ENCODE measurements around the gene GCK.
"Not testable (repeated sequence)": the region's sequence is repeated elsewhere in the genome, so short reads cannot be mapped to it uniquely, and the experiment has no call there.

GCK gene

GRCh38 chr7:44172803-44173424, 16.3 kb downstream of the GCK start:
- no peak overlapping the region for H3K27ac ChIP-seq (ENCODE audit: low read length)
- no peaks in the 10 kb centered on the region for H3K9me3 ChIP-seq (ENCODE audit: control insufficient read depth in 1 of 2, low read length in 2 of 2)
- no peaks in the 10 kb centered on the region for H3K36me3 ChIP-seq (ENCODE audit: control insufficient read depth in 1 of 2, insufficient read depth in 2 of 2, low read length in 2 of 2)
- H3K27me3 ChIP-seq (ENCODE audit: low read depth, low read length) = no peaks in the 10 kb centered on the region
- H3K4me3 ChIP-seq (ENCODE audit: low read depth in 1 of 2, low read length in 2 of 2) = no peak overlapping the region
- H3K4me1 ChIP-seq (ENCODE audit: control insufficient read depth in 1 of 2, insufficient read depth in 2 of 2, low read length in 2 of 2) = no peaks in the 10 kb centered on the region

- H3K9me3 ChIP-seq (ENCODE audit: control insufficient read depth in 1 of 2, low read length in 2 of 2) = no peaks in the 10 kb centered on the region
- no peaks in the 10 kb centered on the region for H3K27me3 ChIP-seq (ENCODE audit: low read depth, low read length)
- H3K27ac ChIP-seq (ENCODE audit: low read length) = no peak overlapping the region
- no peaks in the 10 kb centered on the region for H3K36me3 ChIP-seq (ENCODE audit: control insufficient read depth in 1 of 2, insufficient read depth in 2 of 2, low read length in 2 of 2)
- H3K4me1 ChIP-seq (ENCODE audit: control insufficient read depth in 1 of 2, insufficient read depth in 2 of 2, low read length in 2 of 2) = no peaks in the 10 kb centered on the region
- H3K4me3 ChIP-seq (ENCODE audit: low read depth in 1 of 2, low read length in 2 of 2) = no peak overlapping the region
Measured at GRCh38 chr7:44172352-44172751, 16.9 kb downstream of the GCK start.

- not testable (repeated sequence) for H3K4me3 ChIP-seq (ENCODE audit: low read depth in 1 of 2, low read length in 2 of 2); H3K9me3 ChIP-seq (ENCODE audit: control insufficient read depth in 1 of 2, low read length in 2 of 2); H3K27me3 ChIP-seq (ENCODE audit: low read depth, low read length); H3K27ac ChIP-seq (ENCODE audit: low read length); H3K4me1 ChIP-seq (ENCODE audit: control insufficient read depth in 1 of 2, insufficient read depth in 2 of 2, low read length in 2 of 2); H3K36me3 ChIP-seq (ENCODE audit: control insufficient read depth in 1 of 2, insufficient read depth in 2 of 2, low read length in 2 of 2)
Measured at GRCh38 chr7:44171901-44172300, 17.3 kb downstream of the GCK start.

- H3K27ac ChIP-seq (ENCODE audit: low read length) = no peak overlapping the region
- no peaks in the 10 kb centered on the region for H3K36me3 ChIP-seq (ENCODE audit: control insufficient read depth in 1 of 2, insufficient read depth in 2 of 2, low read length in 2 of 2)
Measured at GRCh38 chr7:44167920-44168319, 21.3 kb downstream of the GCK start.

GRCh38 chr7:44163591-44163990, 25.6 kb downstream of the GCK start:
- Histone ChIP-seq H3K27ac (ENCODE audit: low read length) (no peak overlapping the region), H3K9me3 (ENCODE audit: control insufficient read depth in 1 of 2, low read length in 2 of 2) (no peaks in the 10 kb centered on the region), H3K4me3 (ENCODE audit: low read depth in 1 of 2, low read length in 2 of 2) (no peak overlapping the region), H3K27me3 (ENCODE audit: low read depth, low read length) (no peaks in the 10 kb centered on the region), H3K36me3 (ENCODE audit: control insufficient read depth in 1 of 2, insufficient read depth in 2 of 2, low read length in 2 of 2) (no peaks in the 10 kb centered on the region), H3K4me1 (ENCODE audit: control insufficient read depth in 1 of 2, insufficient read depth in 2 of 2, low read length in 2 of 2) (no peaks in the 10 kb centered on the region)

More at GRCh38 chr7:44167920-44168319, 21.3 kb downstream of the GCK start:
- Histone ChIP-seq H3K27me3 (ENCODE audit: low read depth, low read length) (no peaks in the 10 kb centered on the region), H3K4me1 (ENCODE audit: control insufficient read depth in 1 of 2, insufficient read depth in 2 of 2, low read length in 2 of 2) (no peaks in the 10 kb centered on the region), H3K9me3 (ENCODE audit: control insufficient read depth in 1 of 2, low read length in 2 of 2) (no peaks in the 10 kb centered on the region), H3K4me3 (ENCODE audit: low read depth in 1 of 2, low read length in 2 of 2) (no peak overlapping the region)

GRCh38 chr7:44162785-44163395, 26.3 kb downstream of the GCK start:
- no peak overlapping the region for H3K27ac ChIP-seq (ENCODE audit: low read length)
- H3K4me1 ChIP-seq (ENCODE audit: control insufficient read depth in 1 of 2, insufficient read depth in 2 of 2, low read length in 2 of 2) = no peaks in the 10 kb centered on the region
- H3K9me3 ChIP-seq (ENCODE audit: control insufficient read depth in 1 of 2, low read length in 2 of 2) = no peaks in the 10 kb centered on the region
- H3K36me3 ChIP-seq (ENCODE audit: control insufficient read depth in 1 of 2, insufficient read depth in 2 of 2, low read length in 2 of 2) = no peaks in the 10 kb centered on the region
- H3K27me3 ChIP-seq (ENCODE audit: low read depth, low read length) = no peaks in the 10 kb centered on the region
- H3K4me3 ChIP-seq (ENCODE audit: low read depth in 1 of 2, low read length in 2 of 2) = no peak overlapping the region

GRCh38 chr7:44162179-44162578, 27.1 kb downstream of the GCK start:
- no peaks in the 10 kb centered on the region for H3K36me3 ChIP-seq (ENCODE audit: control insufficient read depth in 1 of 2, insufficient read depth in 2 of 2, low read length in 2 of 2)

GRCh38 chr7:44161371-44161770, 27.9 kb downstream of the GCK start:
- Histone ChIP-seq H3K4me1 (ENCODE audit: control insufficient read depth in 1 of 2, insufficient read depth in 2 of 2, low read length in 2 of 2) (no peaks in the 10 kb centered on the region), H3K9me3 (ENCODE audit: control insufficient read depth in 1 of 2, low read length in 2 of 2) (no peaks in the 10 kb centered on the region), H3K27ac (ENCODE audit: low read length) (no peak overlapping the region), H3K27me3 (ENCODE audit: low read depth, low read length) (no peaks in the 10 kb centered on the region), H3K36me3 (ENCODE audit: control insufficient read depth in 1 of 2, insufficient read depth in 2 of 2, low read length in 2 of 2) (no peaks in the 10 kb centered on the region), H3K4me3 (ENCODE audit: low read depth in 1 of 2, low read length in 2 of 2) (no peak overlapping the region)

More at GRCh38 chr7:44162179-44162578, 27.1 kb downstream of the GCK start:
- H3K9me3 ChIP-seq (ENCODE audit: control insufficient read depth in 1 of 2, low read length in 2 of 2) = no peaks in the 10 kb centered on the region
- H3K4me1 ChIP-seq (ENCODE audit: control insufficient read depth in 1 of 2, insufficient read depth in 2 of 2, low read length in 2 of 2) = no peaks in the 10 kb centered on the region
- H3K4me3 ChIP-seq (ENCODE audit: low read depth in 1 of 2, low read length in 2 of 2) = no peak overlapping the region
- no peak overlapping the region for H3K27ac ChIP-seq (ENCODE audit: low read length)
- no peaks in the 10 kb centered on the region for H3K27me3 ChIP-seq (ENCODE audit: low read depth, low read length)

GRCh38 chr7:44159824-44160630, 29.2 kb downstream of the GCK start:
- Histone ChIP-seq H3K36me3 (ENCODE audit: control insufficient read depth in 1 of 2, insufficient read depth in 2 of 2, low read length in 2 of 2) (no peaks in the 10 kb centered on the region), H3K4me3 (ENCODE audit: low read depth in 1 of 2, low read length in 2 of 2) (no peak overlapping the region), H3K27me3 (ENCODE audit: low read depth, low read length) (no peaks in the 10 kb centered on the region), H3K4me1 (ENCODE audit: control insufficient read depth in 1 of 2, insufficient read depth in 2 of 2, low read length in 2 of 2) (no peaks in the 10 kb centered on the region), H3K27ac (ENCODE audit: low read length) (no peak overlapping the region), H3K9me3 (ENCODE audit: control insufficient read depth in 1 of 2, low read length in 2 of 2) (no peaks in the 10 kb centered on the region)

GRCh38 chr7:44158873-44159631, 30.2 kb downstream of the GCK start:
- no peak overlapping the region for H3K27ac ChIP-seq (ENCODE audit: low read length)
- H3K4me3 ChIP-seq (ENCODE audit: low read depth in 1 of 2, low read length in 2 of 2) = no peak overlapping the region
- no peaks in the 10 kb centered on the region for H3K9me3 ChIP-seq (ENCODE audit: control insufficient read depth in 1 of 2, low read length in 2 of 2)
- no peaks in the 10 kb centered on the region for H3K36me3 ChIP-seq (ENCODE audit: control insufficient read depth in 1 of 2, insufficient read depth in 2 of 2, low read length in 2 of 2)
- H3K4me1 ChIP-seq (ENCODE audit: control insufficient read depth in 1 of 2, insufficient read depth in 2 of 2, low read length in 2 of 2) = no peaks in the 10 kb centered on the region
- no peaks in the 10 kb centered on the region for H3K27me3 ChIP-seq (ENCODE audit: low read depth, low read length)
